PFSK-1 (cell line): Measurements from ENCODE around the gene PTPRT.

Experiments
- FOXP2 ChIP-seq: optimal IDR thresholded peaks from 2 replicates; pipeline ENCODE3; 2011; ENCODE audit warnings: borderline replicate concordance, control low read depth, inconsistent platforms; ENCODE audit not compliant: insufficient read depth; ENCODE audit errors: extremely low read length, extremely low read depth
- POLR2AphosphoS5 ChIP-seq: IDR thresholded peaks from 2 replicates; pipeline ENCODE4 v1.6.1; 2012; ENCODE audit warnings: low read depth, mild to moderate bottlenecking, control low read depth, low read length, moderate library complexity
- SIN3A ChIP-seq: IDR thresholded peaks from 2 replicates; pipeline ENCODE4 v1.6.1; 2012; ENCODE audit warnings: mild to moderate bottlenecking, low read length, moderate library complexity, borderline replicate concordance; ENCODE audit not compliant: insufficient read depth
- TAF1 ChIP-seq: IDR thresholded peaks from 2 replicates; pipeline ENCODE4 v1.6.1; 2012; ENCODE audit warnings: low read length, control low read depth, borderline replicate concordance; ENCODE audit not compliant: insufficient read depth
- TF ChIP-seq, protein P1 (sequence below), 2 experiments: IDR thresholded peaks; 2 replicates each; pipeline versions ENCODE4 v1.6.1 to v1.8.0; 2011 to 2012; ENCODE audit warnings: low read depth in 2 of 2, low read length in 2 of 2, control low read depth in 1 of 2, inconsistent platforms in 1 of 2, mild to moderate bottlenecking in 1 of 2, moderate library complexity in 1 of 2; ENCODE audit not compliant: insufficient read depth in 1 of 2

Gene PTPRT

GRCh38 chr20:42610070-42610469 lies 579.6 kb downstream of the PTPRT start:
- TF ChIP-seq TAF1: no peak
- TF ChIP-seq, protein P1, sequence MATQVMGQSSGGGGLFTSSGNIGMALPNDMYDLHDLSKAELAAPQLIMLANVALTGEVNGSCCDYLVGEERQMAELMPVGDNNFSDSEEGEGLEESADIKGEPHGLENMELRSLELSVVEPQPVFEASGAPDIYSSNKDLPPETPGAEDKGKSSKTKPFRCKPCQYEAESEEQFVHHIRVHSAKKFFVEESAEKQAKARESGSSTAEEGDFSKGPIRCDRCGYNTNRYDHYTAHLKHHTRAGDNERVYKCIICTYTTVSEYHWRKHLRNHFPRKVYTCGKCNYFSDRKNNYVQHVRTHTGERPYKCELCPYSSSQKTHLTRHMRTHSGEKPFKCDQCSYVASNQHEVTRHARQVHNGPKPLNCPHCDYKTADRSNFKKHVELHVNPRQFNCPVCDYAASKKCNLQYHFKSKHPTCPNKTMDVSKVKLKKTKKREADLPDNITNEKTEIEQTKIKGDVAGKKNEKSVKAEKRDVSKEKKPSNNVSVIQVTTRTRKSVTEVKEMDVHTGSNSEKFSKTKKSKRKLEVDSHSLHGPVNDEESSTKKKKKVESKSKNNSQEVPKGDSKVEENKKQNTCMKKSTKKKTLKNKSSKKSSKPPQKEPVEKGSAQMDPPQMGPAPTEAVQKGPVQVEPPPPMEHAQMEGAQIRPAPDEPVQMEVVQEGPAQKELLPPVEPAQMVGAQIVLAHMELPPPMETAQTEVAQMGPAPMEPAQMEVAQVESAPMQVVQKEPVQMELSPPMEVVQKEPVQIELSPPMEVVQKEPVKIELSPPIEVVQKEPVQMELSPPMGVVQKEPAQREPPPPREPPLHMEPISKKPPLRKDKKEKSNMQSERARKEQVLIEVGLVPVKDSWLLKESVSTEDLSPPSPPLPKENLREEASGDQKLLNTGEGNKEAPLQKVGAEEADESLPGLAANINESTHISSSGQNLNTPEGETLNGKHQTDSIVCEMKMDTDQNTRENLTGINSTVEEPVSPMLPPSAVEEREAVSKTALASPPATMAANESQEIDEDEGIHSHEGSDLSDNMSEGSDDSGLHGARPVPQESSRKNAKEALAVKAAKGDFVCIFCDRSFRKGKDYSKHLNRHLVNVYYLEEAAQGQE (IDR thresholded peaks at IDR 0.05; ENCODE audit: insufficient read depth in 1 of 2, low read depth in 2 of 2, low read length in 2 of 2): no peak
- TF ChIP-seq SIN3A: no peak
- TF ChIP-seq POLR2AphosphoS5: no peak
- TF ChIP-seq FOXP2: no peak

DNA sequence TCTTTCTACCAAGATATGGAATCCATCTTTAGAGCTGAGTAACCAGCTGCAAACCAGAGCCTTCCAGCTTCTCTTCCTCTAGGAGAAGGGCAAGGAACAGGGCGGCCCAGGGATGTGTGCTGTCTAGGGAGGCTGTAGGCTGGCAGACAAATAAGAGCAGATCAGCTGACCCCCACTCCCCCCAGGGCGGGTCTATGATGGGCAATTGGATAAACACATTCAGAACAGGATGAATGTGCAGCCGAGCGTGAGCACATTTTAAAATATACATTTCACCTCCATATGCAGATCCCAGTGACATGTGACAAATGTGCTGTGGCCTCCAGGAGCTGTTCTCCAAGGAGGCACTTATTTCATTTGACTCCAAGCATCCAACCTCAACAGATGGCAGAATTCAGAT lies 580.1 kb downstream of the PTPRT start:
- TF ChIP-seq TAF1: no peak
- TF ChIP-seq, protein P1 (IDR thresholded peaks at IDR 0.05; ENCODE audit: insufficient read depth in 1 of 2, low read depth in 2 of 2, low read length in 2 of 2): no peak

DNA sequence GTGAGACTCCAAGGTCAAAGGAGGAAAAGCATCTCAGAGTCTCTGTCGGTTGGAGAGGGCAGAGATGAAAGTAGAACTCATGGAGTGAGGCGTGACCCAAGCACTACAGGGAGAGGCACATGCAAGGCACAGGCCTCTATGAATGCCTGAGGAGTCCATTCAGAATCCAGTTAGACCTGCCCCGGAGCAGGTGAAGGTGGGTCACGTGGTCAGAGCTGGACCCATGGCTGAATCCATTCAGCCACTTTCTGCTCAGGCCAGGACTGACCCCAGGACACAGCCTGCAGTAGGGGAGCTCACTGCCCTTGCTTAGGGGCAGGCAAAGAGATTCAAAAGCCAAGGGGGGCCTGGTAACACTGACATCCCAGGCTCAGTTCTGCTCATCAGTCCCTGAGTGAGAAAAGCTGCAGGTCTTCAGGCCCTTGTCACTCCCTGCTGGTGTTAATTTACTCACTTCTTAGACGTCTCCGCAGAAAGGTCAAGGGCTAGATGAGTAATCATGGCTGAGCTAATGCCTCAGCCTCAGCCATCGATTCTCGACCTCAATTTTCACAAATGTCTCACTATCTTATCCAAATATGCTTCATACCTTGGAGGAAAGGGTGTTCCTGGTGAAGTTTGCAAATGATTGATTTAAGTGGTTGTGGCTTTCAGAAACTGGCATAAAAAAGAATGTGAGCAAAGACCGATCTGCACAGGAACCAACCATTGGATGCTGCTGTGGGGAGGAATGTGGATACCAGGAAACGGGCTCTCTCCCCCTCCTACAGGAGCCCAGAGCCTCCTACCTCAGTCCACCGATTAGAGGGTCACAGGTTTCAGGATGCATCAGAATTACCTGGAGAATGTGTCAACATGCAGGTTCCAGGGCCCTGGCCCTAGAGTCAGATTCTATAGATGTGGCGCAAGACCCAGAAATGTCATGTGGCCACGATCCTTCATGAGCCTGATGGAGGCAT lies 584.4 kb downstream of the PTPRT start:
- TF ChIP-seq TAF1 (no peak), SIN3A (no peak), FOXP2 (no peak), POLR2AphosphoS5 (no peak)

- TF ChIP-seq FOXP2: no peak
- TF ChIP-seq TAF1: no peak
- TF ChIP-seq, protein P1 (IDR thresholded peaks at IDR 0.05; ENCODE audit: insufficient read depth in 1 of 2, low read depth in 2 of 2, low read length in 2 of 2): no peak
- no peak for TF ChIP-seq SIN3A
- no peak for TF ChIP-seq POLR2AphosphoS5
These were observed 586.1 kb downstream of the PTPRT start for GRCh38 chr20:42603655-42604054.

DNA sequence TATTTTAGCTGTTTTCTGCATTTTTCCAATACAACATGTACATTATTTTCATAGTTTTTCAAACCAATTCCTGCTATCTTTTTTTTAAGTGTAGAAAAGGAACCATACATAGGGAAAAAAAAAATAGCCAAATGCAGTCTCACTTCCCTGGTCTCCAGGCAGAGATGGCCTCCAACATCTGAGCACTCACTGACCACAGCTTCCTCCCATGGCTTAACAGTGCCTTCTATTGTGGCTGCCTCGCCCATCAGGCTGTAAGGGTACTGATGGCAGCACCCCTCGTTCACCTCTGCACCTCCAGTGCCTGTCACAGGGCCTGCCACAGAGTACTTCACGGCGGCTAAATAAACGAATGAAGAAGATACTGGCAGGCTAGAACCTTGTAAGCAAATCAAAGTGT lies 591.1 kb downstream of the PTPRT start:
- TF ChIP-seq, protein P1 (IDR thresholded peaks at IDR 0.05; ENCODE audit: insufficient read depth in 1 of 2, low read depth in 2 of 2, low read length in 2 of 2): no peak
- TF ChIP-seq FOXP2 (no peak), SIN3A (no peak), TAF1 (no peak), POLR2AphosphoS5 (no peak)
